Stimulated activated CD4-positive, alpha-beta T cell treated with anti-CD3 and anti-CD28 coated beads, Interleukin-4, amount 100 ng/mL, for 4 hours (primary cell): Measurements from ENCODE around the gene ARAP3.
A peak's percentile ranks its signal among the peaks of the same experiment; 100 is the strongest.
"Not testable (repeated sequence)": the region's sequence is repeated elsewhere in the genome, so short reads cannot be mapped to it uniquely, and the experiment has no call there.

ENCODE experiments used
- DNase-seq, 2 experiments: peaks; one replicate each; pipeline ENCODE4 v3.0.0-alpha.2; 2020

The ARAP3 gene, protein sequence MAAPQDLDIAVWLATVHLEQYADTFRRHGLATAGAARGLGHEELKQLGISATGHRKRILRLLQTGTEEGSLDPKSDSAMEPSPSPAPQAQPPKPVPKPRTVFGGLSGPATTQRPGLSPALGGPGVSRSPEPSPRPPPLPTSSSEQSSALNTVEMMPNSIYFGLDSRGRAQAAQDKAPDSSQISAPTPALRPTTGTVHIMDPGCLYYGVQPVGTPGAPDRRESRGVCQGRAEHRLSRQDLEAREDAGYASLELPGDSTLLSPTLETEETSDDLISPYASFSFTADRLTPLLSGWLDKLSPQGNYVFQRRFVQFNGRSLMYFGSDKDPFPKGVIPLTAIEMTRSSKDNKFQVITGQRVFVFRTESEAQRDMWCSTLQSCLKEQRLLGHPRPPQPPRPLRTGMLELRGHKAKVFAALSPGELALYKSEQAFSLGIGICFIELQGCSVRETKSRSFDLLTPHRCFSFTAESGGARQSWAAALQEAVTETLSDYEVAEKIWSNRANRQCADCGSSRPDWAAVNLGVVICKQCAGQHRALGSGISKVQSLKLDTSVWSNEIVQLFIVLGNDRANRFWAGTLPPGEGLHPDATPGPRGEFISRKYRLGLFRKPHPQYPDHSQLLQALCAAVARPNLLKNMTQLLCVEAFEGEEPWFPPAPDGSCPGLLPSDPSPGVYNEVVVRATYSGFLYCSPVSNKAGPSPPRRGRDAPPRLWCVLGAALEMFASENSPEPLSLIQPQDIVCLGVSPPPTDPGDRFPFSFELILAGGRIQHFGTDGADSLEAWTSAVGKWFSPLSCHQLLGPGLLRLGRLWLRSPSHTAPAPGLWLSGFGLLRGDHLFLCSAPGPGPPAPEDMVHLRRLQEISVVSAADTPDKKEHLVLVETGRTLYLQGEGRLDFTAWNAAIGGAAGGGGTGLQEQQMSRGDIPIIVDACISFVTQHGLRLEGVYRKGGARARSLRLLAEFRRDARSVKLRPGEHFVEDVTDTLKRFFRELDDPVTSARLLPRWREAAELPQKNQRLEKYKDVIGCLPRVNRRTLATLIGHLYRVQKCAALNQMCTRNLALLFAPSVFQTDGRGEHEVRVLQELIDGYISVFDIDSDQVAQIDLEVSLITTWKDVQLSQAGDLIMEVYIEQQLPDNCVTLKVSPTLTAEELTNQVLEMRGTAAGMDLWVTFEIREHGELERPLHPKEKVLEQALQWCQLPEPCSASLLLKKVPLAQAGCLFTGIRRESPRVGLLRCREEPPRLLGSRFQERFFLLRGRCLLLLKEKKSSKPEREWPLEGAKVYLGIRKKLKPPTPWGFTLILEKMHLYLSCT (N-terminal part only)

DNA sequence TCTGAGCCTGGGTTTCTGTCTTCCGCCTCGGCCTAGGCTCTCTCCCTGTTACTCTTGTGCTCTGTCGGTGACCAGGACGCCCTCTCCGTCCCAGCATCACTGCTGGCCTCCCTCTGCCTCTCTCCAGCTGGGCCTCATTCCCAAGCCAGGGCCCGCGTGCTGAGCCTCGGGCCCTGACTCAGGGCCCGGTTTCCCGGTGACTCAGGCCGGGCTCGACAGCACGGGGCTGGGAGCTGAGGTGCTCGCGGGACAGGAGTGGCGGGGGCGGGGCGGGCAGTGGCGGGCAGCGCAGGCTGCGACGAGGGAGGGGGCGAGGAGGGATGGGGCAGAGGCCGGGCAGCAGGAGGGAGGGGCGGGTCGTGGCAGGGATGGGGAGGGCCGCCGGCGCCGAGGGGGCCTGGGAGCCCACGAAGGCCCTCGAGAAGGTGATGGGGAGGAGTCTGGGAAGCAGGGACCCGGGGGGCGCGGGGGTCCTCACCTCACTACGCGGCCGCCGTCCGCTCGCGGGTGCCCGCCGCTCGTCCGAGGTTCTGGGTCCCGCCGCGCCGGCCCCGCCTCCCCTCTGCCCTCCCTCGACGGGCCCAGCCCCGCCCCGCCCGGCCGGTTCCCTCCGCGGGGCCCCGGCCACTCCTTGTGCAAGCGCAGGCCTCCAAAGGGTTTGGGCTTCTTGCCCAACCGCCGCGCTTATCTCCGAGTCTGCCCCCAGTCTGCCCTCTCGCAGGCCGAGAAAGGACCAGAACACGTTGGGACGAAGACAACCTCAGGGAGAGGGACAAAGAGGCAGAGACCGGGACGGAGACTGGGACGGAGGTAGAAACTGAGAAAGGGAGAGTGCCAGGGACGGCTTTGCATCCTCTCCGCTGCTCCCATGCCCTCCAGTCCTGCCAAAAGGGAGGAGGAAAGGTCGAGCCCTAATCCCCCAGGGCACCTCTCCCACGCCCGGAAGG, at the start of gene ARAP3:
ARAP3 (minus strand) TSS at position 536 of the 947 bp plus-strand sequence. CDS start 1,744 bp downstream, outside the sequence.
- DNase-seq: peak; percentile 17 to 40

DNA sequence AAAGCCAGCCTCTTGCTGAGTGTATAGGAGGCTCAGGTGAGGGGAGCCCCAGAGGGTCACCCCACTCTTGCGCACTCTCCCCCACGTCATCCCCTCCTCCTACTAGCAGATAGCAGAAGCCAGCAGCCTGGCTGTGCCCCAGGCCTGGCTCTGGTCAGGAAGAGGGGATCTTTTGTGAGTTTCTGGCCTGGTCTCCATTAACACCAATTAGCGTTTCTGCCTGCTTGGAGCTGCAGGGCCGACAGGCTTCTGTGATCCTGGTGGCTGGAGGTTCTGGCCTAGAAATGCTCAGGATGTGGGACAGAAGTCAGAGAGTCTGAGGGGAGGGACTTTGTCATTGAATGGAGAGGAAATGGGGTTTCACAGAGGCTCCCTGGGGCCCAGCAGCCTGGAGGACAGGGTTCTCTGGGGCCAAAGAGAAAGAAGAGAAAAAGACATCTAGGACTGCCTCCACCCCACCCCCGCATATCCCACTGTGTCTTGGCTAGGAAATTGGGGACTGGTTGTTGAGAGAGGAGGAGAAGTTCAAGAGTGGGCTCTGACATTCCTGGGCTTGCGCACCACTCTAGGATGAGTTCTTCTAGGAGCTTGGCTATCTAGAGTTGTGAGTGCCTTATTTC, 47.5 kb upstream of the ARAP3 start:
- DNase-seq: no peak

DNA sequence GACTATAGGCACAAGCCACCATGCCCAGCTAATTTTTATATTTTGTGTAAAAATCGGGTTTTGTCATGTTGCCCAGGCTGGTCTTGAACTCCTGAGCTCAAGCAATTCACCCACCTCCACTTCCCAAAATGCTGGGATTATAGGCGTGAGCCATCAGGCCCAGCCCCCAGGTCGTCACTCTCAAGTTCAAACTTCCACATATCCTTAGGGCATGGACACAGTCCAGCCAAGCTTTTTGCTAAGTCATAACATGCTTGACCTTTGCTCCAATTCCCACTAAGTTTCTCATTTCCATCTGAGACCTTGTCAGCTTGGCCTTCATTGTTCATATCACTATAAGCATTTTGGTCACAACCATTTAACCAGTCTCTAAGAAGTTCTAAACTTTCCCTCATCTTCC, 43.9 kb upstream of the ARAP3 start:
- no peak for DNase-seq

DNA sequence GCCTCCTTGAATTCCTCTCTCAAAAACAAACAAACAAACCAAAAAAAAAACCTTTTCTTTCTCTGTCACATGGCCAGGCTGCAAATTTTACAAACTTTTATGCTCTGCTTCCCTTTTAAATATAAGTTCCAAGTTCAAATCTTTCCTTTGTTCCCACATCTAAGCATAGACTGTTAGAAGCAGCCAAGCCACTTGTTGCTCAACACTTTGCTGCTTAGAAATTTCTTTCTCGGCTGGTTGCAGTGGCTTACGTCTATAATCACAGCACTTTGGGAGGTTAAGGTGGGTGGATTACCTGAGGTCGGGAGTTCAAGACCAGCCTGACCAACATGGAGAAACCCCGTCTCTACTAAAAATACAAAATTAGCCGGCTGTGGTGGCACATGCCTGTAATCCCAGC, 43.1 kb upstream of the ARAP3 start:
- DNase-seq: not testable (repeated sequence)

DNA sequence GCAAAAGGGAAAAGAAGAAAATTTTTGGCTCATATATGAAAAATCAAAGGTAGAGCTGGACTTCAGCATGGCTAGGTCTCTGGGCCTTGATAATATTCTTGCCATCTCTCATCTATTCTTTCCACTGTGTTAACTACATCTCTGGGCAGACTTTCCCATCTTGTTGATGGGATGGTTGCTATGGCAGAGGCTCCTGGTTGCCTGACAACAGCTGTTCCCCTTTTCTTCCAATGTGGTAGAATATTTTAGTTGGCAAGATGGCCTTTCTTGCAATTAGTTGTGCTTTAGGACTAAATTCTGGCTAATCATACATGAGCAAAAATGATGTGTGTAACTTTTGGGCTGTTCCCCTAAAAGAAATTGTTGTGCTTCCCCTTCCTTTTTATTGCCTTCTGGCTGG, 40.2 kb upstream of the ARAP3 start:
- DNase-seq: no peak

DNA sequence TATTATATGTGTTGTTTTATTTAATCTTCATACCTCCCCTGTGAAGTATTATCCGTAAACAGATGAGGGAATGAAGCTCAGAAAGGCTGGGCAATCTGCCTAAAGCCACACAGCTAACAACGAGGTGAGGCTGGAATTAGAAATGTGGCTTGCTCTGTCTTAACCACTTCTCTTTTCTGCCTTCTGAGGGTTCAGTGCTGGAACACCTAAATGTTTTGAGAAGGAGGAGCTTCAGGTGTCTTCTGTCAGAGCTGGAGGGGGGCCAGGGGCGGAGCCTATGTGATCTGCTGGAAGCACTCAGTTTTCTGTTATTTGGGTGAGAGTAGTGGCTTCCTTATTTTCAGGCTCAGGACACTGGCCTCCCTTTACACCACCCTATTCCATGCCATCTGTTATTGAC, 35.0 kb upstream of the ARAP3 start:
- DNase-seq: no peak

DNA sequence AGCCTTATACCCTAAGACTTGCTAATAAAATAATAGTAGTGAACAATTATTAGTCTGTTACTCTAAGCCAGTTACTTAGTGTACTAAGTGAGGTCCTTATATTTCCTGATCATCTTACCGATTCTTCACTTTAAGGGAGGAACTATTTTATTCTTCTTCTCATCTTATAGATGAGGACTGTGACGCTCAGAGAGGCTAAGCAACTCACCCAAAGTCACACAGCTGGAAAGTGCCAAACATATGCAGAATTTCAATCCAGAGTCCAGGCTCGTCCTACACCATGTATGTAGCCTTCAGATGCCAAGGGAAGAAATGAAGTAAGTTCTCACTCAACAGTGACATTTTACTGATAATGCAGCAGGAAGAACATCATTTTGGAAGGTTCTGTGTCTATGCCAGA, 34.4 kb upstream of the ARAP3 start:
- DNase-seq: no peak

DNA sequence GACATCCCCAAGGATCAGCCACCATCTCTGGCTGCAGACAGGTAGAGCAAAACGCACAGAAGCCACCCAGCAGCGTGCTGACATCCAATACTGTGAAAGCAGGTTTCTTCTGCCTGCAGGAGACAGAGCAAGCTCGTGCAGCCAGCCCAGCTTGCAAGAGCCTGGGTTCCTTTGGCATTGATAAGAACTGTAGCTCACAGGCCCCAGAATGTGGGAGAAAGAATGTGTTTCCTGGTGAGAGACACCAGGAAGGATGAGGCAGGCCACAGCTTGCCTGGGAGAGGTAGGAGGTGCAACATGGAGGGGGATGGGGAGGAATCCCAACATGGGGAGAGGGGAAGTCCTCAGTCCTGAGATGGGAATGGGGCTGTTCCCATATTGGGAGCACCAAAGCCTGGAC, 34.0 kb upstream of the ARAP3 start:
- no peak for DNase-seq

DNA sequence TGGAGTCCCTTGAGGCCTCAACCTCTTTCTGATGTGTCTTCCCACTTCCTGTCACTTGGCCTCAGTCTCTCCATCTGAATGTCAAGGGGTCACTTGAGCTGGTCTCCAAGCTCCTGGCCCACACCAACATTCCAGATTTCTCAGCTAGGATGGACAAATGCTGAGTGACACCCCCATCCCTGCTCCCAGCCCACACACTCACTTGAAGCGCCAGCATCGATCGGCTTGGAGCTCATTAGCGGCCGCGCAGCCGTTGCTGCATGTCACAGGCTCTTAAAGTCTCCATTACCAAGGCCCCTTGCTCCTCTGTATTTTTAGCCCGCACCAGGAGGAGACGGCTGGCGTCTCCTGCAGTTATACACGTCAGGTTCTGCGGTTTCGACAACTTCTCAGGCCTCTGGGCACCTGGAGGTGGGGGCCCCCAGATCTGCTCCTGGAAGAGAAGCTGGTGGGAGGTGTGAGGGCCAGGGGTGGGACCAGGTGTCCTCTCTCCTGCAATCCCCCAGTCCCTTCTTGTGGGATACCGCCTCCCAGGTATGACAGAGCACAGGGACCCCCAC, 33.4 kb upstream of the ARAP3 start:
- DNase-seq: no peak

DNA sequence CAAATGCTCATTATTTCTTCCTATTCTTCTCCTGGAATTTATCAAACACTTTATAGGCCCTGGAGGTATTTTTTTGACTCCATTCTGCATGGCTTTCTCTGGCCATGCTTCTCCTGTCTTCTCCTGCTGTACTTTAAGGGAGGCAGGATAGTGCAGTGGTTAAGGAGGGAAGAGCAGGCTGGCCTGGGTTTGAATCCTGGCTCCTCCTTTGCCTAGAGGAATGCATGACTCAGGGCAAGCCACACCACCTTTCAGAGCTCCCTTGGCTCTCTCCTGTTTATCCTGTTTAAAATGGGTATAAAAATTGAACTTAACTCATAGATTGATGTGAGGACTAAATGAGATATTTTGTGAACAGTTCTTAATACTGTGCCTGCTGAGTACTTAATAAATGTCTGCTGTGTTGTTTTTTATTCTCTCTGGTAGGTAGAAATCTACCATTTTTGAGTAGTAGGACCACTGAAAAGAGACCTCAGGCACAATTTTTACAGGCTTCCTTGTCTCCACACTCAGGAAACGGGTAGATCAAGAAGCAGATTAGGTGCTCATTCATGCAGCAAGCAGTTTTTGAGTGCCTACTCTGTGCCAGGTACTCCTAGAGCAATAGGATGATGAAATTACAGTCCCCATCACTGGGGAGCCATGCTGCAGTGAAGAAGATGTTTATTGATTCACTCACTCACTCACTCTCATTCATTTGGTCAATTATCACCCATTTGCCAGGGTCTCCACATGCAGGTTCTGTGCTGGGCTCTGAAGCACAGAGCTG, 32.7 kb upstream of the ARAP3 start:
- DNase-seq: no peak

DNA sequence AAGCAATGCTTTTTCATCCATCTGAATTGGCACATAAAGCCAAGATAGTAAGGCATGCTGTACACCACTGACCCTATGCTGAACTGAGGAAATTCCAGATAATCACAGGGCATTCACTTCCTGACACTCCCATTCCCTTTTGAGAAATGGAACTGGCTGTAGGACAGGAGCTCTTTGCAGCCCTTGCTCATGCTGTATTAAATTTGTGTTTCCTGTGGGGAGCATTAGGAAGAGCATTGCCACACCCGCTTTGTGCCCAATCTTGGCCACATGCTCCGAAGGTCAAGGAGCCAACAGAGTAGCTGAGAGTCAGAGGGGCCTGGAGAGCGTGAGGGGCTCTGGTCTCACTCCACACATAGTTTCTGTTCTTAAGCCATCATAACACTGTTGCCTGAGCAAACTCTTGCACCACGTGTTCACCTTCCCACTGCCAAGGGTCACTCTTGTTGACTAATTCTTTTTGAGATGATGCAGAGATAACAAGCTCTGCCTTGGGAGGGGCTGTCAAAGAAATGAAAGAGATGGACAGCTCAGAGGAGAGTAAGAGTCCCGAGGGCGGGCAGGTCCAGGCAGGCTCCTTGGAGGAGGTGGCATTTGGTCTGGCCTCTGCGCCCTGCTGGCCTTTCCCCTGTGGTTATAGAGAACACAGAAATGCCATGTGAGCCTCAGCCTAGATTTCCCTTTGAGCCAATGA, 31.7 kb upstream of the ARAP3 start:
- DNase-seq: no peak

DNA sequence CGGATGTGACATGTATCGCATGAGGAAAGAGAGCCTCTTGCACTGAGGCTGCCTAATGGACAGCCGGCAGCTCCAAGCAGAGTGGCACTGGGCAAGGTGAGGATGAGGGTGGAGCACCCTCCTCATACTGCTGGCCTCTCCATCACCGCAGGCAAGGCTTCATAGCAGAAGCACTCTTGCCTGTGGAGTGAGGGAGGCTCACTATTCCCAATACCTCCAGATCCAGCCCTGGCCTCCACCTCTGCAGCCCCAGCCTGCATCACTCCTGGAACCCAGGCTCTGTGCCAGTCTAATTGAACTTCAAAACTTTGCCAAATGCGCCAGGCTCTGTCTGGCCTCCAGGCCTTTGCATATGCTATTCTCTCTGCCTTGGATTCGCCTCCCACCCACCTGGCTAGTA, 29.7 kb upstream of the ARAP3 start:
- no peak for DNase-seq

DNA sequence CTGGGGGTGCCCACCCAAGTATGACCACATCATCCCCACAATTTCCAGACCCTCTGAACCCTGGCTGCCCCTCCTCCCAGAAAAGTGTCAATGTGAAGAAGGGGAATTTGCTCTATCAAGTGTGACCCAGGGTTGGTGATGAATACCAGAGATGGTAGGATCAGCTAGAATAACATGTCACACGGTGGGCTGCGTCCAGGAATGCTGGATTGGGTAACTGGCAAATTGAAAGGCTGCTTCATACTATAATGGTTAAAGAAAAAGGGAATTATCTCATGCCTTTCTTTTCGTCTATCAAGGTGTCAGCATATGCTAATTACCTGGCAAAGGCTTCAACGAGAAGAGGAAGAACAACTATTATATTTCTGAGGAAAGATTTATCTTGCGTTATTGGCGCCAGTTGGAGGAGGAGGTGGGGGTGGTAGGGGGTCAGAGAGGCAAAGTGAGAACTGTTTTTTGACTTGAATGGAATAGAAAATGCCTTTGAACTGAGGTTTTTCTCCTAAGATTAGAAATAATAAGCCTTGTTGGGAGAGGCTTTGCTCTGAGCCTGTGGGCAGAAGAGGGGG, 27.8 kb upstream of the ARAP3 start:
- no peak for DNase-seq

DNA sequence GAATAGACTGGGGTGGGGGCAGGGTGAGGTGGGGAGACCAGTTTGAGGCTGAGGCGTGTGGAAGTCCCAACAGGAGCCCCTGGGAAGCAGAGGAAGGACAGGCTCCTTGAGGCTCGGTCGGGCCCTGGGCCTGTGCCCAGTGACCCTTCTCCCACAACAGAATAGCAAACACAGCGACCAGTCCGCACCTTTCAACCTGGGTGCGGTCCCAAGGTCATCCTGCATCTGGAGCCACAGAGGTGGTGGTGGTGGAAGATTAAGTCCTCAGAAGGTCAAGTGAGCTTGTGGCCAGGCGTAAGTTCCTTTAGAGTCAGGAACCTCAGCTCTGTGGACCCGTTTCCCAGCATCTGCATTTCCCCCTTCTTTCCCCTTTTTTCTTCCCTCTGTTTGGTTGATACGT, 26.0 kb upstream of the ARAP3 start:
- no peak for DNase-seq

DNA sequence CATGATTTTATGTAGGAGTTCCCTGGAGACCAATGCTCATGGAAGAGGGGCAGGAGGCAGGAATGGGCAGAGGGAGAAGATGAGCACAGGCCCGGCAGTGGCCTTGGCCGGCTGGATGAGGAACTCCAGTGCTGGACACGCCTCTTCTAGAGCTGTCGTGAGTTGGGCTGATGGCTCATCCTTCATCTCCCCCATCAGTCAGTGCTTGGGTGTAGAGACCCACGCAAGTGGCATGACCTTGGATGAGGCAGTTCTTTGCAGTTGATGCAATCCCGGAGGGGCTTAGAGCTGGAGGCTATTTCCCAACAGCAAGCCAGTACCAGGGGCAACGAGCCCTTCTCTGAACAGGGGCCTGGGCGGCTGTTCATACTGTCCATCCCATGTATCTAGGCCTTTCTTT, 25.5 kb upstream of the ARAP3 start:
- DNase-seq: no peak

DNA sequence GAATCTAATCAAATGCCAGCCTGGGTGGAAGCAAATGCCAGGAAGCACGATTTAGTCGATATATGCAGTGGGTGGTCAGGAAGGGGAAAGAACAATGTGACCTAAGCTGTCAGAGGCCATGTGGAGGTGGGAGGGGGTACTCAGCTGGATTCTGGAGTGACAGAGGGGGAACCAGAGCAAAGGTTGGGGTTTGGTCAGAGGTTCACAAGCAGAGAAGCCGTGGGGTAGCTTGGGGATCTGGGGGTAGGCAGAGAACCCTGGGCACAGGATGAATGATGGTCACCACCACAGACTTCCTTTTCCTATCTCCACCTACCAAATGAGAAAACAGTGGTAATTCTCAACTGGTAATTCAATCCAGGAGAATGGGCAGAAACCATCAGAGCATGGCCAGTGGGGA, 24.1 kb upstream of the ARAP3 start:
- no peak for DNase-seq

DNA sequence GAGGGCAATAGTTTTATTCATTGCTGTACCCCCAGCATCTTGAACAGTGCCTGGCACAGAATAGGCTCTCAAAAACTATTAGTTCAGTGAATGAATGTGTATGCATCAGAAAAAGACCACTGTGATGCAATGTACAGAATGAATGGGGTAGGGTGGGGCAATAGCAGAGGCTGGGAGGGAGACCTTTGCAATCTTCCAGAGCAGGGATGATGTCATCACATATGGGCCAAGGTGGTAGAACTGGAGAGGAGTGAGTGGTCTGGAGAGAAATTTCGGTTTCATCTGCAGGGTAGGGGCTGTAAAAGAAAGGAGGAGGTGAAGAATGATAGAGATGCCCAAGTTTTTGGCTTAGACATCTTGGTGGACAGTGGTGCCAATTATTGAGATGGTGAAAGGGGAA, 23.4 kb upstream of the ARAP3 start:
- DNase-seq: no peak

DNA sequence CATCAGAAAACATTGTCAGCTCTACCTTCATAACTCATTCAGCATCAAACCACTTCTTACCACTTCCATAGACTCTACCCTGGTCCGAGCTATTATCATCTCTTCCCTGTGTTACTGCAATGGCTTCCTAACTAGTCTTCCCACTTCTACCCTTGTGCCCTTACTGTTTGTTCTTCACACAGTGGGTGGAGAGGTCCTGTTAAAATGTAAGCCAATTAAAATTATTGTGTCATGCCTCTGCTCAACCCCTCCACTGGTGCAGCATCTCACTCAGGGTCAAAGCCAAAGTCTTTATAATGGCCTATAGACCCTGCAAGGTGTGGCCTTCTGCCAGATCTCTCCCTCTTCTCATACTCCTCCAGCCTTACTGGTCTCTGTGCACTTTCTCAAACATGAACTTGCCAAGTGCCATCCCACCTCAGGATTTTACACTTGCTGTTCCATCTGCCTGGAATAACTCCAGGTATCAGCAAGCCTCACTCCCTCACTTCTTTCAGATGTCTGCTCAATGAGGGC, 22.8 kb upstream of the ARAP3 start:
- no peak for DNase-seq

DNA sequence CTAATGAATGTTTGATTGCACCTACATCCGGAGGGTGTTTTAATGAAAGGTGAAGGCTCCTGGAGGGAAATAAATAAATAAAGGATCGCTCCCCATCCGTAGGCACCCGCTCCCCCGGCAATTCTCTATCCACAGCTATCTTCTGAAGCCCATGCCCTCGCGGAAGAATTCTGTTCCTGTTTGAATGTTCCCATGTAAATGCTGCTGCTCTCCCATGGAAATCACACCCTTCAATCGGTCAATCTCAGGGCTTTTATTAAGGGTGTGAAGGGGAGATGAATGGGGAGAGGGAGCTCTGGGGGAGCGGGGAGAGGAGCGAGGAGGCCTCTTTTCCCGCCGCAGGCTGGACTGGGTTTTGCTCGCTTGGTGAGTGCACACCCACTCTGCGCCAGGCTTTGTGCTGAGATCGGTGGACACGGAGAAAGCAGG, 21.1 kb upstream of the ARAP3 start:
- DNase-seq: no peak
